ENCODE results near the gene LIPI. TPM values are rescaled to one million over a fixed set of nuclear protein-coding genes. Genes with fewer than 3 reads are reported as not detected.
A peak's percentile ranks its signal among the peaks of the same experiment; 100 is the strongest.
"Not testable (repeated sequence)": the region's sequence is repeated elsewhere in the genome, so short reads cannot be mapped to it uniquely, and the experiment has no call there.

Gene LIPI
- total and polyA plus RNA-seq, 7 donors: not detected

- H3K27me3 ChIP-seq: no peaks in the 10 kb centered on the region
- peaks cover 0 to 11% (median 5%) of the 10 kb centered on the region in 4 donors for H3K4me1 ChIP-seq
- DNase-seq: no peak
- no peak overlapping the region for H3K4me3 ChIP-seq
- H3K36me3 ChIP-seq: no peaks in the 10 kb centered on the region
- H3K27ac ChIP-seq: no peak overlapping the region
- intact Hi-C loops (cut with DNase I): no loop called here
- H3K9me3 ChIP-seq: no peaks in the 10 kb centered on the region
- TF ChIP-seq, protein P1, sequence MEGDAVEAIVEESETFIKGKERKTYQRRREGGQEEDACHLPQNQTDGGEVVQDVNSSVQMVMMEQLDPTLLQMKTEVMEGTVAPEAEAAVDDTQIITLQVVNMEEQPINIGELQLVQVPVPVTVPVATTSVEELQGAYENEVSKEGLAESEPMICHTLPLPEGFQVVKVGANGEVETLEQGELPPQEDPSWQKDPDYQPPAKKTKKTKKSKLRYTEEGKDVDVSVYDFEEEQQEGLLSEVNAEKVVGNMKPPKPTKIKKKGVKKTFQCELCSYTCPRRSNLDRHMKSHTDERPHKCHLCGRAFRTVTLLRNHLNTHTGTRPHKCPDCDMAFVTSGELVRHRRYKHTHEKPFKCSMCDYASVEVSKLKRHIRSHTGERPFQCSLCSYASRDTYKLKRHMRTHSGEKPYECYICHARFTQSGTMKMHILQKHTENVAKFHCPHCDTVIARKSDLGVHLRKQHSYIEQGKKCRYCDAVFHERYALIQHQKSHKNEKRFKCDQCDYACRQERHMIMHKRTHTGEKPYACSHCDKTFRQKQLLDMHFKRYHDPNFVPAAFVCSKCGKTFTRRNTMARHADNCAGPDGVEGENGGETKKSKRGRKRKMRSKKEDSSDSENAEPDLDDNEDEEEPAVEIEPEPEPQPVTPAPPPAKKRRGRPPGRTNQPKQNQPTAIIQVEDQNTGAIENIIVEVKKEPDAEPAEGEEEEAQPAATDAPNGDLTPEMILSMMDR (IDR thresholded peaks at IDR 0.05): no peak
- TF ChIP-seq POLR2AphosphoS5 (IDR thresholded peaks at IDR 0.05): no peak
- no peak for TF ChIP-seq EP300 (IDR thresholded peaks at IDR 0.05)
- TF ChIP-seq POLR2A (IDR thresholded peaks at IDR 0.05): no peak
Measured at GRCh38 chr21:14213164-14213563, 2.4 kb upstream of the LIPI start.

- H3K27me3 ChIP-seq: no peaks in the 10 kb centered on the region
- no peak overlapping the region for H3K4me3 ChIP-seq
- intact Hi-C loops (cut with DNase I): no loop called here
- H3K36me3 ChIP-seq: no peaks in the 10 kb centered on the region
- no peak for TF ChIP-seq EP300 (IDR thresholded peaks at IDR 0.05)
- no peak for DNase-seq
- H3K9me3 ChIP-seq: no peaks in the 10 kb centered on the region
- H3K4me1 ChIP-seq: no peaks in the 10 kb centered on the region
- no peak overlapping the region for H3K27ac ChIP-seq
Measured at GRCh38 chr21:14206222-14206621, 4.5 kb downstream of the LIPI start.

DNA sequence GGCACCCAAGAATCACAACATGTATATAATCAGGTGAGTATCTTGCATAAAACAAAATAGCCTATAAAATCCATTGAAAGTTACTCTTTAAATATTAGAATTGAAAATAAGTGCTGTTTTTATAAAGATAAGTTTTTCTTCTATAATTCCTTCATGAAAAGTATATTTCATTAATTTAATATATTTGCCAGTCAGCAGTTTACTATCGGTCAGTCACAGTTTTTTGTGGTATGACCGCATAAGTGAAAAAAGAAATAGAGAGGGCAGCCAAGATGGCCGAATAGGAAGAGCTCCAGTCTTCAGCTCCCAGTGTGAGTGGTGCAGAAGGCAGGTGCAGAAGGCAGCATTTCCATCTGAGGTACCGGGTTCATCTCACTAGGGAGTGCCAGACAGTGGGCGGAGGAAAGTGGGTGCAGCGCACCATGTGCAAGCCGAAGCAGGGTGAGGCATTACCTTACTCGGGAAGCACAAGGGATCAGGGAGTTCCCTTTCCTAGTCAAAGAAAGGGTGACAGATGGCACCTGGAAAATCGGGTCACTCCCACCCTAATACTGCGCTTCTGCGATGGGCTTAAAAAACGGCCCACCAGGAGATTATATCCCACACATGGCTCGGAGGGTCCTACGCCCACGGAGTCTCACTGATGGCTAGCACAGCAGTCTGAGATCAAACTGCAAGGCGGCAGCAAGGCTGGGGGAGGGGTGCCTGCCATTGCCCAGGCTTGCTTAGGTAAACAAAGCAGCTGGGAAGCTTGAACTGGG is 44.1 kb downstream of the LIPI start:
- H3K4me1 ChIP-seq; DNase-seq; H3K4me3 ChIP-seq; H3K36me3 ChIP-seq; H3K9me3 ChIP-seq; H3K27me3 ChIP-seq; intact Hi-C loops (cut with DNase I); H3K27ac ChIP-seq: not testable (repeated sequence)
- WGBS, 2 donors: 85 to 88% methylated on average over 16 of the region's 16 CpGs

DNA sequence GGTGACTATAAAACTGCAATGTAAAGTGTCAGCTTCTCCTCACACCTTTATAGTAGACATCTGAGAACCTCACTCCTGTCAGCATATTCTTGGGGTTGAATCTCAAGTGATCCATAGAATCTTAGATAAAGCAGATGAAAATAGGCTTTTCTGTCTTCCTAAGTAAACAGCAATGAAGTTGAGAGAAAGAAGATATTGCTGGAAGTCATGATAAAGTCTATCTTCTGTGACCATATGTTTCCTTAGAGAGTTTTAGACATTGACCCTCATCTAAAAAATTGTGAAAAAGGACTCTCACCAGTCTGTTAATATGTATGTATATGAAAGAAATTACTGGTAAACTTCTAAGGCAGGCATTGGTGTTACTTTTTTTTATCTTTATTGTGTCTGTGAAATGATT is 66.8 kb downstream of the LIPI start:
- Histone ChIP-seq H3K4me3 (no peak overlapping the region), H3K9me3 (no peaks in the 10 kb centered on the region), H3K27ac (no peak overlapping the region), H3K4me1 (no peaks in the 10 kb centered on the region), H3K36me3 (no peaks in the 10 kb centered on the region), H3K27me3 (no peaks in the 10 kb centered on the region)
- intact Hi-C loops (cut with DNase I): no loop called here
- TF ChIP-seq, protein P1 (IDR thresholded peaks at IDR 0.05): no peak
- no peak for TF ChIP-seq EP300 (IDR thresholded peaks at IDR 0.05)
- TF ChIP-seq POLR2A (IDR thresholded peaks at IDR 0.05): no peak
- no peak for TF ChIP-seq POLR2AphosphoS5 (IDR thresholded peaks at IDR 0.05)
- no peak for DNase-seq

DNA sequence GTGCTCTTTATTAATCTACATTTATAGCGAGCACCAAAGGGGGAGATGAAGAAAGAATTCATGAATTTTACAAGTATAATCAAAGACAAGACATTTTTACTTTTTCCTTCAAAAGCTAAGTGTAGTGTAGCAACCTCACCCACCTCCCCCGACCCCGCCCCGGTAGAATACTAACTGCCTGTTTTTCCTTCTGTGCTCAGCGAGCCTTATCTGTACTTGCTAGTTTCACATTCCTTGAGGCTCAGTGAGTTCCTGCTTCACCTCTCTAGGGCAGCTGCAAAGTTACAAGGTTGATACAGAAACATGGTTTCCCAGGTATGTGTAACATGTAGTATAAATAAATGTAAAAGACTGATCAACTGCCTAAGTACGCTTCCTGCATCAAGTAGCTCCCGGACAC is 86.5 kb downstream of the LIPI start:
- Histone ChIP-seq H3K27ac (no peak overlapping the region), H3K4me1 (no peaks in the 10 kb centered on the region), H3K36me3 (no peaks in the 10 kb centered on the region), H3K4me3 (no peak overlapping the region), H3K9me3 (no peaks in the 10 kb centered on the region), H3K27me3 (no peaks in the 10 kb centered on the region)
- no peak for TF ChIP-seq EP300 (IDR thresholded peaks at IDR 0.05)
- intact Hi-C loops (cut with DNase I): no loop called here
- WGBS, 2 donors: 79 to 93% methylated on average over 7 of the region's 7 CpGs
- no peak for DNase-seq

DNA sequence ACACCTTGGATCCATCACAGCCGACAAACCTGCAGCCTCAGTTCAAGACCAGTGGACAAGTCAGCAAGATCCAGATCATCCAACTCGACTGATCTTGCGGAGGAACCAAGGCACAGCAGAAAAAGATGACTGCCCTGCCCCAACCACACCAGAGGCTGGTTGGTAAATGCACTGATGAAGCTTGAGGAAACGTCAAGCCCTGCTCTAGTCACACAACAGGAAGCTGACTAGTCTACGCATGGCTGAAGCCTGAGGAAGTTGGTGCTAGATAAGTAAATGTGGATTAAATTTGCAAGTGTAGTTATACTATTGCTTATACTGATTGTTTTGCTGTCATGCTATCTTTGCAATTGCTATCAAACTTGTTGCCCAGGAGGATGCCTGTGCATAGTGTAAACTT is 89.0 kb downstream of the LIPI start:
- no peak for TF ChIP-seq POLR2A (IDR thresholded peaks at IDR 0.05)
- TF ChIP-seq EP300 (IDR thresholded peaks at IDR 0.05): no peak
- TF ChIP-seq POLR2AphosphoS5 (IDR thresholded peaks at IDR 0.05): peak in 1 of 4 donors; percentile 13
- TF ChIP-seq, protein P1 (IDR thresholded peaks at IDR 0.05): no peak
- H3K4me1 ChIP-seq: no peaks in the 10 kb centered on the region
- H3K27me3 ChIP-seq: no peaks in the 10 kb centered on the region
- intact Hi-C loops (cut with DNase I): no loop called here
- no peak overlapping the region for H3K27ac ChIP-seq
- H3K36me3 ChIP-seq: no peaks in the 10 kb centered on the region
- H3K4me3 ChIP-seq: no peak overlapping the region
- DNase-seq: no peak
- 78 to 85% methylated on average over 5 of the region's 5 CpGs for WGBS, 2 donors
- H3K9me3 ChIP-seq: no peaks in the 10 kb centered on the region
